HG02798 (cell line): ENCODE measurements around the gene ZCCHC14.

ENCODE experiments used
- ATAC-seq: cut with Tn5 transposase; IDR thresholded peaks from one replicate; pipeline ENCODE4 v1.9.1; 2021; ENCODE audit warnings: mild to moderate bottlenecking; ENCODE audit not compliant: unreplicated experiment, poor library complexity

ZCCHC14 gene

DNA sequence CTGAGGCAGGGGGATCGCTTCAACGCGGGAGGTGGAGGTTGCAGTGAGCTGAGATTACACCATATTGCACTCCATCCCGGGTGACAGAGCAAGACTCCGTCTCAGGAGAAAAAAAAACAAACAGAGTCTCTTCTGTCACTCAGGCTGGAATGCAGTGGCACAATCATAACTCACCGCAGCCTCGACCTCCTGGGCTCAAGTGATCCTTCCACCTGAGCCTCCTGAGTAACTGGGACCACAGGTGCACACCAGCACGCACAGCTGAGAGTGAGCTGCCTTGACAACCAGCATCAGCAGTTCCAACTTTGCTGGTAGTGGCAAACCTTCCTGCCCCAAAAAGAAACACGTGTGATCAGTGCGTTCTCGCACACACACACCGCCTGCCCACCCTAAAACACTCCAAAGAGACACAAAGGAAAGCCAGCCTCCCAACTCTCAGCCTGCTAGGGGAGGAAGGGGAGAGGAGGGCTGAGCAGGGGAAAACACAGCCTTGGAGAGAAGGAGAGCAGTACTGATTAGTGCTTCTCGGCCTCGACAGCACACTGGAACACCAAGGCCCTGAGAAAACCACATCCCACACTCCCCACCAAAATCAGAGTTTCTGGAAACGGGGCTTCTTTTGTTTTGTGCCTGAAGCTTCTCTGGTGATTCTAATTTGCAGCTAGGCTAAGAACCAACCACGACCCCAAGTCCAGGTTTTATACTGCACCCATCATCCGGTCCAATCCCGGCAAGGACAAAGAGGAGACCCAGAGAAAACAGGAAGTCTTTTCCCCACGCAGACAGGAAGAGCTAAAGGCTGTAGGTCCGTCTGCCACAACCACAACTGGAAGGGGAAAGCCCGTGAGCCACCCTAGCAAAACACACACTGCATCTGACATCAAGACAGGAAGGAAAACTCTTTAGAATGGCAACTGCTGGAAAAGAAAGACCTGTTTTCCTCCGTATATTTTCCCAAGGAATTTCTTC is 28.8 kb downstream of the ZCCHC14 start:
- ATAC-seq = no peak

DNA sequence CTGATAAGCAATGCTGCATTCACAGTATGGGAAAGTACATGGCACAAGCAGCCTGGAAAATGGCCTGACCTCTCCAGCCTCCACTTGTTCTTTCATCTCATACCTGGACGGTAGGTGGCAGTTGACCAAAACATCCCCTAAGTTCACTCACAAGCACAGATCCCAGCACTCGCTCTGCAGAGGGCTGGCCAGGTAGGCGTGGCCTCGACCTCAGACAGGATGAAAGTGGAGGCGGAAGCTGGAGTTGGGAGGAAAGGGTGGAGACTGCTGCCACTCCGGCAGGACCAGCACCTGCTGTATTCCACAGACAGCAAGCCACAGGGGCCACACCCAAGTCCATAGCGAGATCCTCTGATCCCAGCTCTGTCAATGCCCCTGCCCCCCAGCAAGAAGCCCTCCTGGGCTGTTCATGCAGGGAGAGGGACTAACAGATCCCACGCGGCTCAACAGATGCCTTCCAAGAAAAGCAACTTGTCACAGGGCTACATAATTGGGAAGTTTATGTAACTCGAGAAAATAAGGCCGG is 31.3 kb downstream of the ZCCHC14 start:
- ATAC-seq = peak; percentile 45

DNA sequence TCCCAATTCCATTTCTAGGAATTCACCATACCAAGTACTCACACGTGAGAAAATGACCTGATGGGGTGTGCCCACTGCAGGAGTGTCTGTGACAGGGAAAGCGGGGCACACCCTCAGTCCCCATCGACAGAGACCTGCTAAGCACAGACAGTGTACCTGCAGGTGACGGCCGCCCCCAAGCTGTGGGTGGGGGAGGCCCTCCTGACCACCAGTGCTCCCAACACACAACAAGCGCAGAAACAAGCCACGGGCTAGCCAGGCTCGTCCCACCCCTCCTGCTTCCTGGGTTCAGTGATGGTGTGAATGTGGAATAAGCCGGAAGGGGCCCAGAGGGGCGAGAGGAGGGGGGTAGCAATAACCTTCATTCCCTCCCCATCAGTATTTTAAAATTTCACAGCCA is 31.9 kb downstream of the ZCCHC14 start:
- no peak for ATAC-seq

DNA sequence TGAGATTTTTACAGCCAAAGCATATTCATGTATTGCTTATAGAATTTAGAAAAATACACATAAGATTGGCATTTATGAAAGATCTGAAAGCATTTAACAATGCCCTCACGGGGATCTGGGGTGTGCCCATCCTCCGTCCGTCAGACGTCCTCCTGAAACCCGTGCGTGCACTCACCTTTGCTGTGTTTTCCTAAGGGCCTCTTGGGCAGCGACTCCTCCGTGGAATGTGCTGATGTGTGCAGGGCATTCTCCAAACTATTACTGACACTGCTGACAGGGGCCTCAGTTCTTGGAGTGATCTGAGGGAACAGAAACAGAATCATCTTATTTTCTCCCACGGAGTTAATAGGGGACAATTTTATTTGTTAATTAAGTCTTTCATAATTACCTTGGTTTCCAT is 33.0 kb downstream of the ZCCHC14 start:
- ATAC-seq = no peak

DNA sequence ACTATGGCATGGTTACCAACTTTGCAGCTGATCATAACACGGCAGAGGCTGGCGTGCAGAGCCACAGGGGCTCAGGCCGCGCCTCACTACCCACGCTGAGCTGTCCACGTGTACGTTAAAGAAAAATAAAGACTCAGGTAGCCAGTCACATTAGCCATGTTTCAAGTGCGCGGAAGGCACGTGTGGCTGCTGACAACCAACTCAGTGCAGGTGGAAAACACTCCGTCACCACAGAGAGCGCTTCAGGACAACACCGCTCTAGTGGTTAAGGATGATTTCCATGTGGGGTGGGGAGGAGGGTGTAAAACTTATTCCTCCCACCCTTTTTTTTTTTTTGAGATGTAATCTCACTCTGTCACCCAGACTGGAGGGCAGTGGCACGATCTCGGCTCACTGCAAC is 33.8 kb downstream of the ZCCHC14 start:
- no peak for ATAC-seq

DNA sequence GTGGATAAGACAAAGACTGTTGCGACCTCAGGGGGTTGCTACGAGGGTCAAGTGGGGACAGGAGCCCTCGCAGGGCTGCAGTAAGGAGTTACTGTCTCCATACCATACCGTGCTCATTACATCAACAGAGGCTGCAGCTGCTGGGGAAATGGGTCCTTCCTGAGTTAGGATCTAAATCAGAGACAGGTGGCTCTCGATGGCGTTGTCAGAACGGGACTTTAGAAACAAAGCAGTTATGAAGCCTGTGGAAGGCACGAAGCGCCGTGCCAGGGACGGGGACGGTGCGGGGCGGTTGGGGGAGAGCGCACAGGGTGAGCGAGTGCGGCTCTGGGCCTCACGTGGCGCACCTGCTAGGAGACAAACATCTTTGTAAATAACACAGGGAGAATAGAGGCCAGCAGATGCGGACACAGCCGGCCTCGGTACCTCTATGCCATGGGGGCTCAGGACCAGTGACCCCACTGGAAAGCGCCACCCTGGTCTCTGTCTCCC is 34.4 kb downstream of the ZCCHC14 start:
- no peak for ATAC-seq

DNA sequence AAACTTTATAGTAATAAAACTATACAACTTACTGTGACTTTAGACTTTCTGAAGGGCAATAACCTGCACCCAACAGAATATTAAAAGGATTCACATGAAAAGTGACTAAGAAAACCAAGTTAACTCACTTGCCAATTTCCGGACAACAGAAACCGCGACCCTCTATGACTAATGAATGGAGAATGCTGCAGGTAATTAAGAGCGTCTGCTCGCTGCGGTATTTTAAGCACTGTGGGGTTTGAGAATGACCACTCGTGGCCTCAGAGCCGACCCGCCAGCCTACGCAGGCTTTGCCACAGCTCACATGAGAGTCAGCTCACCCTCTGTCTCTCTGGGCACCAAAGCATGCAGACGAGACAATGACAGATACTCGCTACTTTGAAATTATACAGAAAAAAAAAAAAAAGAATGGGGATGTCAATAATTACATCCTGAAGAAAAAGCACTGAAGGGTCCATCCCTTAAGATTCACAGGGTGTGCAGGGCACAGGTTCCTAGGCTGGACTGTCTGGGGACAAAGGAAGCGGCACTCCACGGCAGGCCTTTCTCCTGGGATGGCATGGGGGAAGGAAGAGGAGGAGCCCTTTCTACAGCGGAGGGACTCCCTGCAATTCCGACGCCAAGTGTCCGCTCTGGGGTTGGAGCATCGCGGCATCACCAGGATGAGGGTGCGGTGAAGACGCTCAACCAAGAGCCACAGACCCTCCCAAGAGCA is 35.0 kb downstream of the ZCCHC14 start:
- ATAC-seq = no peak

DNA sequence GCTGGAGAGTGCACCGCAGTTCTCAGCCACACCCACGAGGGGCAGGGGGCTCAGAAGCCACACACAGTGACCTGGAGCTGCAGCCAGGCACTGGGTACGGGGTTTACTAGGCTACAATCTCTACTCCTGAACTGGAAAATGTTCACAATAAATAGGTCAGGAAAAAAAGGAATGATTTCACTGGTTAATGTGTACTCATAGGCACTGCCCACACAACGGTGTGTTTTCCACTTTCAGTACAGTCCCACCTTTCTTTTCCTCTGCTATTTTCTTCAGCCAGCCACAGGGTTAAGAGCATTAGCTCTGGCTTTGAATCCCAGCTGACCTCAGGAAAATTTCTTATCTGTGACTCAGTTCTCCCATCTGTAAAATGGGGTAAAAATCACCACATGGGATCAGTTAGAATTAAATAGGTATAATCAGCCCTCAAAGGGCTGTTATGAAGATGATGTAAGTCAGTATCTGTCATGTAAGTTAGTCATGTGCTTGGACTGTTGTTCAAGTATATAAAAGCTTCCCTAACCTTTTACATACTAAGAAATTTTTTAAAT is 35.7 kb downstream of the ZCCHC14 start:
- no peak for ATAC-seq

DNA sequence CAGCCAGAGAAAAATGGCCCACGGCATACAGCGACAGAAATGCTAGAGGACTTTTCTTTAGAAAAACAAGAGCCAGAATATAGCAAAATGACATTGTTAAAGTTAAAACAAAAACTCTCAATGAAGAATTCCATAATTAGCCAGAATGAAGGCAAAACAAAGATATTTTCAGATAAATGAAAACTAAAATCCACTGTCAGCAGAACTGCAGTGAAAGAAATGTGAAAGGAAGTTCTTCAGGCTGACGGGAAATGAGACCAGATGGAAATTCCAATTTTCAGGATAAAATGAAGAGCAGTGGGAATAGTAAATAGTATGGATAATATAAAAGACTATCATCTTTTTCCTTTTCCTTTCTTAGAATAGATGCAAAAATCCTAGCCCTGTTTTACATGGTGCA is 38.4 kb downstream of the ZCCHC14 start:
- no peak for ATAC-seq

DNA sequence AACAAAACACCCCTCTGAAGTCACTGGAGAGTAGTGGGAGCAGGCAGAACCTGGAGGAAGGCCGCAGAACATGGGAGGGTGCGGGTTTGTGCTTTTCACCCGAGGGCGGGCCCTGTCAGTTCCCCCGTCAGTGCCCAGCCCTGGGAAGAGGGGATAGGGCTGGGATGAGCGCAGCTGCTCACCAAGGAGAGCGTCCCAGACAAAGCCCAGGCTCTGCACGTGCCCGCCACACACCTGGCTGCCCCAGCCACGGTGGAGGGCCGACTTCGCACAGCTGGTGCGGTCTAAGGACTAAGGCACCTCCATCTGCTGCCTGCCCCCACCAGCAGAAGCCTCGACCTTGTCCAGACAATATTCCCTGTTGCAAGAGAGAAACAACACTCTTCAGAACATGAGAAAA is 39.5 kb downstream of the ZCCHC14 start:
- no peak for ATAC-seq

DNA sequence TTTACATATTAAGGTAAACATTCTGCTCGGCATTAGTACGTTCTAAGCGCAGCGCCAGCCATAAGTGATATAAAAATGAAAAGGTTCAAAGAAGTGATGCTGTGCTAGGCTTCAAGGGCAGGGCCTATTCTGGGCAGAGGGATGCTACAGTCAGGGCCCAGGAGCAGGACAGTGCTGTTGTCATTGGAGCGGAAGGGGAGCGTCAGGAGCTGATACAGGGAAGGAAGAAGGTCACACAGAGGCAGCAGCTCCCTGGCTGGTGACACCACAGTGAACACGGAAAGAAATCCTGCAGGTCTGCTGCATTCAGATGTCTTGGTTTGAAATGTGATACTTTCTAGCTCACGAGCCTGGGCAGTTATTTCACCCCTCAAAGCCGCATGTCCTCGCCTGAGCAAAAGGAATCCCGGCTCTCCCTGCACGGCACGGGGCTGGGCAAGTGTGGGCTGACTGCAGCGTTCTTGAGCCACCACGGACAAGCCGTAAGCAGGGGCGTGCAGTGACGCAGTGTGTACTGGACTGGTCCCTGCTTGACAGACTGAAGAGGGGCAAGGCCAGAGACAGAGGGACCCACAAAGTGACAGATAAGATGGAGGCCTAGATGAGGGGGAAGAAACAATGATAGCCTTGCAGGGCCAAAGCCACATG is 41.1 kb downstream of the ZCCHC14 start:
- ATAC-seq = no peak

DNA sequence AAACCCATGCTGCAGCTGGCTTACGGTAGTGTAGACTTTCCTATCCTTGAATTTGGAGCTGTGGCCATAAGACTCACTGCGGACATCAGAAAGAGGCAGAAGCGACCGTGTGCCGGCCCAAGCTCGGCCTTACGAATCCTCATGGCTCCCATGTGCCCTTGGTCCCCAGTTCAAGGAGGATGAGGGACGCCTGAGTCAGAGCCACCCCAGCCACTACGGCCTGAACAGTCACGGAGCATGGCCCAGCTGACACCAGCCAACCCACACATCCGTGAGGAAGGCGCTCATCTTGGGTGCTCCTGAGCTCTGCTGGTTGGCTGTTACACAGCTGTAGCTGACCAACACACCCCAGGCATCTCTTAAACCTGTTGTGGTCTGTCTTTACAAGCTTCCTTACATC is 44.0 kb downstream of the ZCCHC14 start:
- no peak for ATAC-seq

DNA sequence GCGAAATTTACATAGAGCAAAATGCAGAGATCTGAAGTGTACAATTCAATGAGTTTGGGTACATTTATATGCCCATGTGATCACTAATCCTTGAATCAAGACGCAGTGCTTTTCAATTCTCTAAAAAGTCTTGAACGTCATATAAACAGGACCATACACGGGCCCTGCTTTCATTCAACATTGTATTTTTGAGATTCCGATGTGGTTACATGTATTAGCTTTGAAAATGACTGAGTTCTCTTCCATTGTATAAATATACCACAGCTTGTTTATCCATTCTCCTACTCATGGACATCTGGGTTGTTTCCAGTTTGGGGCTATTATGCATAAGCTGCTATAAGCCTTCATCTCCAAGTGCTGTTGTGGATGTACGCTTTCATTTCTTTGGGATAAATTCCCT is 45.5 kb downstream of the ZCCHC14 start:
- ATAC-seq = no peak

DNA sequence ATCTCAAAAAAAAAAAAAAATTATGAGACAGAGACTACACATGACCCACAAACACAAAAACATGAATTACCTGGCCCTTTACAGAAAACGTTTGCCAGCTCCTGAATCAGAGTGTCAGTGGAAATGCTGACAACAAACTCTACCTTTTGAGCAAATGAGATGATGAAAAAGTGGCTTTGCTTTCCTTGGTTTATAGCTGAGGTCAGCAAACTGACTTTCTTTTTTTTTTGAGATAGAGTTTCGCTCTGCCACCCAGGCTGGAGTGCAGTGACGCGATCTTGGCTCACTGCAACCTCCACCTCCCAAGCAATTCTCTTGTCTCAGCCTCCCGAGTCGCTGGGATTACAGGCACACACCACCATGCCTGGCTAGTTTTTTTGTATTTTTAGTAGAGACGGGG is 46.3 kb downstream of the ZCCHC14 start:
- no peak for ATAC-seq

DNA sequence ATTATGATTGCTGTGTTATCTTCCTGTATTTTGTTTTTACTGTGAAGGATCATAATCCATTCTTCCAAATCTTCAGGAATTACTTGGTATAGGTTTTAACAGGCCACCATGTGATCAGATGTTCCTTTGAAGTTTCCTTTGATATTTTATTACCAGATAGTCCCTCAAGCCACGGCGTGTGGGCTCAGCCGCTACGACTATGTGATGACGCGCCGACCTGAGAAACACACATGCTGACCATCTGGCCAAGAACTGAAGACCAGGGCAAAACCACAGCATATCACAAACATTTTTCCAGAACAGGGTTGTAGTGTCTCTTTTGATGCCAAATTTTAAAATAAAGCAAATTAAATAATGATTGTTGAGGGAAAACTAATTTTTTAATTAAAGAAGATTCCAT is 47.3 kb downstream of the ZCCHC14 start:
- no peak for ATAC-seq

DNA sequence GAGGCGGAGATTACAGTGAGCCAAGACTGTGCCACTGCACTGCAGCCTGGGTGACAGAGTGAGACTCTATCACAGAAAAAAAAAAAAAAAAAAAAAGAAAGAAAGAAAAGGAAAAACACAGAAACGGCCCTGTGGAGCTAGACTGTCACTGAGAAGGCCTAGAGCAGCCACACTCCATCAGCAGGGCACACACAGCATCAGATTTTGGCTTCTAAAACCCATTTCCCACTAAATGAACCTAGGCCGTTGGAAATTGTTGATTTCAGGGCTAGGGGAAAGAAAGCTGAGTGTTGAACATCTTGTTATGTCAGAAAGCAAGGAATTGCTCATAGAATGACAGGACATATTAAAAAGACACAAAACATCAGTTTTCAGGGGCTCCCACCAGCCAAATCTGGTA is 48.9 kb downstream of the ZCCHC14 start:
- ATAC-seq = no peak

DNA sequence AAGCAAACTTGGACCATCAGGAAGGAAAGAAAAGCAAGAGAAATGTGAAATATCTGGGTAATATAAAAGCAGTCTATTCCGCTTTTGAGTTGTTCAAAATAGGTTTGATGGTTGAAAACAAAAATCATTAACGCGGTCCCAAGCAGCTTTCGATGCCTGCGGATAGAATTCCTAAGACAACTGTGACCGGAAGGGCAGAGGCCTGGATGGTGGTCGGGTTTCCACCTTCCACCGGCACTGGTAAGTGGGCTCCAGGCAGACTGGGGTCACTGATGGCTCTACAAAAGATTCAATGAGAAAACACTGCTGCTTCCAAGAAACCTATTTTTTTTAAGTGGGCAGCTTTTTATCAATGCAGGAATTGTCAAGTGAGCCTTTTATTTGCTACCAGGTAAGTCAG is 49.8 kb downstream of the ZCCHC14 start:
- no peak for ATAC-seq

DNA sequence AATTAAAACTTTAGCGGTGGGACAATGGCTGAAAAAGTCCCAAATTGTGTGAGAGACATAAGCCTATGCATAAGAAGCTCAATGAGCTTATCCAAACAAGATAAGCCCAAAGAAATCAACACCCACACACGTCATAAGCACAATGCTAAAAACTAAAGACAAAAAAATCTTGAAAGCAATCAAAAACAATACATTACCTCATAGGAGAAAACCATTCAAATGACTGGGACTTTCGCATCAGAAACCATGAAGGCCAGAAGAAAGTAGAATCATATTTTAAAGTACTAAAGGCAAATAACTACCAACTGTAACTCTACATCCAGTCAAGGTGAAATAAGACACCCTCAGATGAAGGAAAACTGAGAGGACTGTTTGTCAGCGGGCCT is 50.2 kb downstream of the ZCCHC14 start:
- no peak for ATAC-seq

DNA sequence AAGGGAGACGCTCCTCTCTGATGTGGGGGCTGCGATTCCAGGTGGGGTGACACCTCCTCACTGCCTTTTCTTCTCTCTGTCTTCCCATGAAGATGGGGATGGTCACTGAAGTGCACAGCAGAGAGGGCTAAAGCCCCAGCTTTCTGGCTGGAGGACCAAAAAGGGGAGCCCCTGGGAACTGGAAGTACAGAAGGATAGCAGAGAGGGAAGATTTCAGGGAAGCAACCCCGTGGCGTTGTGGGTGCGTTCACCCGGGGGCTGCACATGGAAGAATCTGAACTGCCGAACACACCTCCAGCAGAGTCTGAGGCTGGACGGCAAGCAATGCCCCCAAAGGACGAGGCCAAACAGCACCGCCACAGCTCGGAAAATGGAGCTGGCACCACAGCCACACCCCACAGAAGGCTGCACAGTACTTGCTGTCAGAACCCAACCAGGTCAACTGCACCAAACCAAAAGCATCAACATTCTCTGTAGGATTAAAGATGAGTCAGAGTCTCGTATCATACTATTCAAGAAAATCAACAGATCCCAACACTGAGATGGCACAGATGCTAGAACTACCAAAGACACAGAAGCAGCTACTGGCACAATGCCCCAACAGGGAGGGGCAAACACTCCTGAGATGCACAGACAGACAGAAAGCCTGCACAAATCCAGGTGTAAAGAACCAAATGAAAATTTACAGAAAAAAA is 50.8 kb downstream of the ZCCHC14 start:
- no peak for ATAC-seq

DNA sequence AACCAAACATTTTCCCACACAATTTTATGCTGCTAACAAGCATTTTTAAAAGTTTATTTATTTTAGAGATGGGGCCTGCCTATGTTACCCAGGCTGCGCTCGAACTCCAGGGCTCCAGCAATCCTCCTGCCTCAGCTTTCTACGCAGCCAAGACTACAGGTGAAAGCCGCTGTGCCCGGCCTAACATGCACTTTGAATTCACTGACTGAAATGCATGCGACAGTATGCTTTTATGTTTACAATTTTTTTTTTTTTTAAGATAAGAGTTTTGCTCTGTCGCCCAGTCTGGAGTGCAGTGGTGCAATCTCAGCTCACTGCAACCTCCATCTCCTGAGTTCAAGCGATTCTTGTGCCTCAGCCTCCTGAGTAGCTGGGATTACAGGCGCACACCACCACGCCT is 52.9 kb downstream of the ZCCHC14 start:
- no peak for ATAC-seq
